Thoracic aorta (tissue), 2 donors: ENCODE measurements around the gene ORM1. TPM values are rescaled to one million over a fixed set of nuclear protein-coding genes. Genes with fewer than 3 reads are reported as not detected.

Source experiments
- ATAC-seq: fragments of 150-250 bp; one replicate; pipeline ENCODE4 v1.8.0; 2017; ENCODE audit warnings: low read depth; ENCODE audit not compliant: insufficient number of reproducible peaks, low FRiP score
- DNase-seq: peaks from one replicate; pipeline ENCODE4 v3.0.0-alpha.2; 2020; ENCODE audit warnings: low spot score
- H3K27ac ChIP-seq, 2 donors: fragments of 200-600 bp; sonication (generic); 1 replicate in 1 of 2; 2 replicates in 1 of 2; pipeline ENCODE4 v1.5.1; 2016; ENCODE audit warnings: mild to moderate bottlenecking in 2 of 2, moderate library complexity in 2 of 2
- H3K27me3 ChIP-seq: fragments of 200-600 bp; sonication (generic); replicated peaks from 2 replicates; pipeline ENCODE4 v1.6.0; 2016; ENCODE audit warnings: mild to moderate bottlenecking; ENCODE audit not compliant: insufficient read depth
- H3K36me3 ChIP-seq: fragments of 200-600 bp; sonication (generic); one replicate; pipeline ENCODE4 v1.5.1; 2016
- H3K4me1 ChIP-seq, 2 donors: fragments of 200-600 bp; sonication (generic); 1 replicate in 1 of 2; 2 replicates in 1 of 2; pipeline versions ENCODE4 v1.5.1 to v1.6.0; 2016; ENCODE audit warnings: low read depth in 2 of 2, mild to moderate bottlenecking in 1 of 2; ENCODE audit not compliant: control insufficient read depth in 1 of 2
- H3K4me3 ChIP-seq: fragments of 200-600 bp; sonication (generic); 2 replicates; pipeline ENCODE4 v1.5.1; 2016; ENCODE audit warnings: mild to moderate bottlenecking
- H3K9me3 ChIP-seq: fragments of 200-600 bp; sonication (generic); 2 replicates; pipeline ENCODE4 v1.5.1; 2016
- CTCF ChIP-seq: fragments of 200-600 bp; sonication (generic); IDR thresholded peaks from one replicate; pipeline ENCODE4 v1.5.1; 2019; ENCODE audit warnings: antibody characterized with exemption
- total RNA-seq, 2 donors: library from RNA; depleted of rRNA; stranded (reverse); fragments of >200 nt; gene quantifications; one replicate each; pipeline versions ENCODE4 v1.1.0 to v1.2.3, GENCODE V29; 2016

ORM1 gene
- total RNA-seq, 2 donors from 2014 or later, result not detected

GRCh38 chr9:114288193-114289091 lies 34.5 kb upstream of the ORM1 start:
- Histone ChIP-seq H3K36me3 (peaks cover 8% of the 10 kb centered on the region), H3K4me1 (peaks cover 6 to 26% of the 10 kb centered on the region in 2 donors), H3K27ac (peak overlapping the region in 1 of 2 donors; percentile 25), H3K27me3 (no peaks in the 10 kb centered on the region), H3K4me3 (no peak overlapping the region), H3K9me3 (no peaks in the 10 kb centered on the region)
- TF ChIP-seq CTCF, result no peak
- DNase-seq (peak; percentile 1), ATAC-seq (no peak)

- Histone ChIP-seq H3K4me3 (no peak overlapping the region), H3K36me3 (peaks cover 8% of the 10 kb centered on the region), H3K27ac (no peak overlapping the region), H3K4me1 (peaks cover 6 to 26% of the 10 kb centered on the region in 2 donors), H3K9me3 (no peaks in the 10 kb centered on the region), H3K27me3 (no peaks in the 10 kb centered on the region)
- no peak for ATAC-seq
- TF ChIP-seq CTCF, result no peak
- peak; percentile 1 for DNase-seq
Measured at GRCh38 chr9:114289106-114289505, 33.8 kb upstream of the ORM1 start.

- H3K4me1 ChIP-seq, result peaks cover 6 to 26% of the 10 kb centered on the region in 2 donors
- no peak overlapping the region for H3K4me3 ChIP-seq
- ATAC-seq, result no peak
- peaks cover 4% of the 10 kb centered on the region for H3K9me3 ChIP-seq
- no peak for DNase-seq
- H3K27me3 ChIP-seq, result no peaks in the 10 kb centered on the region
- no peak overlapping the region for H3K27ac ChIP-seq
- TF ChIP-seq CTCF, result no peak
- H3K36me3 ChIP-seq, result peaks cover 10% of the 10 kb centered on the region
Measured at GRCh38 chr9:114289571-114290481, 33.1 kb upstream of the ORM1 start.

GRCh38 chr9:114290561-114290986 lies 32.3 kb upstream of the ORM1 start:
- peaks cover 1 to 20% of the 10 kb centered on the region in 2 donors for H3K4me1 ChIP-seq
- H3K9me3 ChIP-seq, result peaks cover 7% of the 10 kb centered on the region
- ATAC-seq, result no peak
- no peaks in the 10 kb centered on the region for H3K27me3 ChIP-seq
- no peak overlapping the region for H3K4me3 ChIP-seq
- peak; percentile 1 for DNase-seq
- no peak overlapping the region for H3K27ac ChIP-seq
- no peak for TF ChIP-seq CTCF
- H3K36me3 ChIP-seq, result peaks cover 15% of the 10 kb centered on the region

- peak; percentile 99 for TF ChIP-seq CTCF
- H3K27ac ChIP-seq, result no peak overlapping the region
- ATAC-seq (no peak), DNase-seq (peak; percentile 36)
- peaks cover 15% of the 10 kb centered on the region for H3K36me3 ChIP-seq
- H3K4me1 ChIP-seq, result peaks cover 0 to 15% of the 10 kb centered on the region in 2 donors
- no peaks in the 10 kb centered on the region for H3K27me3 ChIP-seq
- H3K4me3 ChIP-seq, result no peak overlapping the region
- H3K9me3 ChIP-seq, result peaks cover 7% of the 10 kb centered on the region
Measured at GRCh38 chr9:114291064-114291474, 31.8 kb upstream of the ORM1 start.
